HCT116 (cell line): ENCODE results near the gene AFAP1. TPM values are rescaled to one million over a fixed set of nuclear protein-coding genes. Genes with fewer than 3 reads are reported as not detected.
A peak's percentile ranks its signal among the peaks of the same experiment; 100 is the strongest.

Experiments used
- ATAC-seq: fragments of 200-7000 bp; cut with Tn5 transposase; 2 replicates; pipeline ENCODE4 v1.9.1; 2020; ENCODE audit warnings: mild to moderate bottlenecking, moderate library complexity
- BruUV-seq: library from RNA; stranded (reverse); fragments of 400-500 nt; replicated peaks from 2 replicates; lab custom pipeline; 2021; lab: Mats Ljungman, UMichigan
- CTCF ChIA-PET: fragments of 300-600 bp; sonication (Branson Sonifier 250); formaldehyde crosslinking; loops from one replicate; lab custom pipeline; 2021; ENCODE audit warnings: antibody characterized with exemption; lab: Charles Lee
- POLR2A ChIA-PET: fragments of 300-600, 350-600 bp; sonication (Branson Sonifier 250); formaldehyde crosslinking; loops from one replicate; lab custom pipeline; 2021; ENCODE audit warnings: antibody characterized with exemption; lab: Charles Lee
- RAD21 ChIA-PET, 2 experiments: fragments of 300-600 bp; sonication (Branson Sonifier 250); formaldehyde crosslinking; loops; one replicate each; lab custom pipeline; 2023; ENCODE audit warnings: low total read pairs in 2 of 2; ENCODE audit not compliant: uncharacterized antibody in 2 of 2, unreplicated experiment in 2 of 2, low non-redundant PET in 1 of 2; lab: Charles Lee
- DNase-seq: peaks from one replicate; pipeline ENCODE4 v3.0.0-alpha.2; 2010; ENCODE audit warnings: low read depth, low spot score
- H2AFZ ChIP-seq: fragments of 200-600 bp; shearing (Covaris generic), sonication (generic); 2 replicates; pipeline ENCODE4 v1.6.1; 2017; ENCODE audit warnings: low read depth, mixed run types, mixed read lengths, antibody characterized with exemption, low read length; ENCODE audit not compliant: poor library complexity, severe bottlenecking
- H3K27ac ChIP-seq: 2 replicates; pipeline ENCODE4 v1.5.1; 2012; ENCODE audit warnings: low read depth, low read length
- H3K27me3 ChIP-seq: fragments of 200-600 bp; sonication (generic); 2 replicates; pipeline ENCODE4 v1.6.1; 2016; ENCODE audit warnings: mixed run types, low read length, mixed read lengths; ENCODE audit not compliant: insufficient read depth
- H3K36me3 ChIP-seq, 2 experiments: fragments of 200-500 bp in 1 of 2; fragments of 200-600 bp in 1 of 2; sonication (Bioruptor generic) in 1 of 2; sonication (generic) in 1 of 2; 2 replicates each; pipeline versions ENCODE4 v1.5.1 to v1.6.1; 2014 to 2016; ENCODE audit warnings: low read length in 2 of 2, inconsistent platforms in 1 of 2, mixed read lengths in 1 of 2, mixed run types in 1 of 2; ENCODE audit not compliant: insufficient read depth in 2 of 2, control insufficient read depth in 1 of 2
- H3K4me1 ChIP-seq, 2 experiments: fragments of 200-600 bp in 1 of 2; sonication (generic) in 1 of 2; 2 replicates each; pipeline versions ENCODE4 v1.5.1 to v1.6.1; 2012 to 2017; ENCODE audit warnings: low read length in 2 of 2, inconsistent platforms in 1 of 2, mild to moderate bottlenecking in 1 of 2, mixed read lengths in 1 of 2, mixed run types in 1 of 2, moderate library complexity in 1 of 2; ENCODE audit not compliant: insufficient read depth in 2 of 2, control insufficient read depth in 1 of 2
- H3K4me2 ChIP-seq: fragments of 200-600 bp; sonication (generic); 2 replicates; pipeline ENCODE4 v1.6.1; 2017; ENCODE audit warnings: mixed run types, low read length, mixed read lengths
- H3K4me3 ChIP-seq, 2 experiments: fragments of 200-600 bp in 1 of 2; sonication (generic) in 1 of 2; replicated peaks in 1 of 2; 2 replicates each; pipeline ENCODE4 v1.5.1; 2011 to 2016; ENCODE audit warnings: low read length in 2 of 2, control low read depth in 1 of 2, low read depth in 1 of 2, mild to moderate bottlenecking in 1 of 2, mixed read lengths in 1 of 2, mixed run types in 1 of 2
- H3K79me2 ChIP-seq: fragments of 200-600 bp; sonication (generic); 2 replicates; pipeline ENCODE4 v1.6.1; 2017; ENCODE audit warnings: mild to moderate bottlenecking, mixed run types, low read length, moderate library complexity, mixed read lengths; ENCODE audit not compliant: insufficient read depth
- H3K9ac ChIP-seq: fragments of 200-600 bp; sonication (generic); 2 replicates; pipeline ENCODE4 v1.6.1; 2016; ENCODE audit warnings: low read length, mixed read lengths
- H3K9me2 ChIP-seq: fragments of 200-600 bp; sonication (generic), shearing (Covaris generic); 2 replicates; pipeline ENCODE4 v1.6.1; 2017; ENCODE audit warnings: mixed run types, mild to moderate bottlenecking, moderate library complexity; ENCODE audit not compliant: insufficient read depth
- H3K9me3 ChIP-seq, 2 experiments: fragments of 200-500 bp in 1 of 2; fragments of 200-600 bp in 1 of 2; sonication (Bioruptor generic) in 1 of 2; sonication (generic) in 1 of 2; 2 replicates each; pipeline ENCODE4 v1.6.1; 2014 to 2017; ENCODE audit warnings: low read length in 2 of 2, mixed read lengths in 2 of 2, inconsistent platforms in 1 of 2, low read depth in 1 of 2, mild to moderate bottlenecking in 1 of 2, mixed run types in 1 of 2, moderate library complexity in 1 of 2; ENCODE audit not compliant: control insufficient read depth in 1 of 2, insufficient read depth in 1 of 2
- H4K20me1 ChIP-seq: fragments of 200-600 bp; sonication (generic), shearing (Covaris generic); 2 replicates; pipeline ENCODE4 v1.6.1; 2017; ENCODE audit warnings: mixed run types, mild to moderate bottlenecking, moderate library complexity; ENCODE audit not compliant: insufficient read depth
- CEBPB ChIP-seq: IDR thresholded peaks from 2 replicates; pipeline ENCODE4 v1.6.1; 2012; ENCODE audit warnings: low read depth
- CTCF ChIP-seq, 3 experiments: fragments of 200-600 bp in 1 of 3; sonication (generic) in 1 of 3; IDR thresholded peaks in 2 of 3; conservative IDR thresholded peaks in 1 of 3; 2 replicates each; pipeline ENCODE4 v1.5.1; 2012 to 2017; ENCODE audit warnings: low read depth in 2 of 3, low read length in 2 of 3, antibody characterized with exemption in 1 of 3, borderline replicate concordance in 1 of 3, control low read depth in 1 of 3, mild to moderate bottlenecking in 1 of 3, mixed read lengths in 1 of 3, mixed run types in 1 of 3, moderate library complexity in 1 of 3; ENCODE audit not compliant: insufficient read depth in 1 of 3
- EGR1 ChIP-seq: IDR thresholded peaks from 2 replicates; pipeline ENCODE4 v1.6.1; 2012; ENCODE audit warnings: low read depth
- ELF1 ChIP-seq: IDR thresholded peaks from 2 replicates; pipeline ENCODE4 v1.6.1; 2012; ENCODE audit warnings: low read depth, borderline replicate concordance
- EZH2 ChIP-seq: fragments of 200-600 bp; sonication (generic); IDR thresholded peaks from 2 replicates; pipeline ENCODE4 v1.6.1; 2017; ENCODE audit warnings: antibody characterized with exemption, mixed run types
- FOSL1 ChIP-seq: IDR thresholded peaks from 2 replicates; pipeline ENCODE4 v1.6.1; 2012; ENCODE audit warnings: low read depth
- JUND ChIP-seq: IDR thresholded peaks from 2 replicates; pipeline ENCODE4 v1.6.1; 2012
- POLR2AphosphoS5 ChIP-seq: IDR thresholded peaks from 2 replicates; pipeline ENCODE4 v1.6.1; 2011; ENCODE audit warnings: mild to moderate bottlenecking, low read depth, low read length, moderate library complexity
- RAD21 ChIP-seq: IDR thresholded peaks from 2 replicates; pipeline ENCODE4 v1.6.1; 2012; ENCODE audit warnings: low read depth, mild to moderate bottlenecking
- REST ChIP-seq: IDR thresholded peaks from 2 replicates; pipeline ENCODE4 v1.6.1; 2012; ENCODE audit warnings: low read depth
- SIN3A ChIP-seq: IDR thresholded peaks from 2 replicates; pipeline ENCODE4 v1.6.1; 2012; ENCODE audit warnings: low read depth
- TCF7L2 ChIP-seq: IDR thresholded peaks from 2 replicates; pipeline ENCODE4 v1.7.0; 2011; ENCODE audit warnings: borderline replicate concordance, inconsistent platforms; ENCODE audit not compliant: insufficient read depth, insufficient read length; ENCODE audit errors: extremely low read depth
- YY1 ChIP-seq: IDR thresholded peaks from 2 replicates; pipeline ENCODE4 v1.6.1; 2011; ENCODE audit warnings: low read length, low read depth, moderate library complexity, mild to moderate bottlenecking; ENCODE audit not compliant: insufficient replicate concordance; ENCODE audit errors: extremely low read depth
- ZNF274 ChIP-seq: fragments of 200-500 bp; sonication (Bioruptor generic); IDR thresholded peaks from 2 replicates; pipeline ENCODE4 v1.6.1; 2014; ENCODE audit warnings: mild to moderate bottlenecking, low read depth, low read length, inconsistent platforms
- intact Hi-C: fragments of 100-400 bp; cut with micrococcal nuclease; formaldehyde crosslinking; loops from 2 replicates; pipeline ENCODE4 v1.10.0; 2022
- total RNA-seq: library from RNA; stranded (reverse); gene quantifications from one replicate; pipeline ENCODE4 v1.2.1, GENCODE V29; 2021; ENCODE audit not compliant: unreplicated experiment
- TF ChIP-seq, protein P1 (sequence below): IDR thresholded peaks from 2 replicates; pipeline ENCODE4 v1.6.1; 2012

AFAP1 gene
- total RNA-seq, 1 experiment from 2014 or later, result 19.4 TPM

DNA sequence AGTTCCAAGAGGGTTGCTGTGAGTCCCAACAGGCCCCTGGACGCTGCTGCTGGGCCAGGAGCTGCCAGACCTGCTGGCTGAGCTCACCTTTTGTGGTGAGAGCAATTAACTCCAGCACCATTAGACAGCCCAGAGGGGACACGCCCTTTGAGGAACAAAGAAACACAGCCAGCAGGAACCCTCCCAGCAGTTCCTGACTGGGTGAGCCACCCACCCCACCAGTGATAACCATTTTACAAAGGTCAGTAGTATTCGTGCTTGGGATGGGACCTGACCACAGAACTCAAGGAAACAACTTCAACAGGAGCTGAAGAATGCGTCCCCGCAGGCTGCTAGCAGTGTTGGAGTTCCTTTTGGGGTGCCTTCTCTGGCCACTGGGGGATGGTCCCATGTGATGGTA is 38.8 kb upstream of the AFAP1 start:
- Histone ChIP-seq H4K20me1 (no peaks in the 10 kb centered on the region), H3K4me2 (peak overlapping the region; percentile 52), H3K9ac (no peak overlapping the region), H2AFZ (no peak overlapping the region), H3K9me3 (no peaks in the 10 kb centered on the region), H3K79me2 (no peaks in the 10 kb centered on the region), H3K4me1 (peaks cover 24 to 33% of the 10 kb centered on the region in 2 experiments), H3K36me3 (no peaks in the 10 kb centered on the region)
- CTCF ChIA-PET, result interaction anchor here (0.8 to 1.4 kb wide), 4 partner anchors 9 to 176 kb away, joined by 3 to 6 read pairs (median 4); no protein-coding TSS in a partner anchor
- intact Hi-C loops, result no loop called here
- no TSS peak for BruUV-seq
- TF ChIP-seq YY1 (peak; percentile 42), POLR2AphosphoS5 (peak; percentile 53; the same call in 1 of the 2 replicates), CEBPB (no peak)
- TF ChIP-seq, all 23 proteins: peak for 2
- DNase-seq (peak; percentile 47), ATAC-seq (peak; percentile 88)
- Histone ChIP-seq H3K4me3 (peak overlapping the region in 1 of 2 experiments; percentile 15; a peak in 1 of 4 replicates), H3K9me2 (no peaks in the 10 kb centered on the region), H3K27me3 (no peaks in the 10 kb centered on the region), H3K27ac (peak overlapping the region; percentile 6; the same call in 1 of the 2 replicates)
- POLR2A ChIA-PET, result interaction anchor here (0.6 kb wide), 1 partner anchor 145 kb away, joined by 3 read pairs; no protein-coding TSS in a partner anchor
- RAD21 ChIA-PET, result no interaction called here

- Histone ChIP-seq H3K4me3 (no peak overlapping the region), H3K36me3 (no peaks in the 10 kb centered on the region), H3K4me1 (peaks cover 41 to 51% of the 10 kb centered on the region in 2 experiments), H2AFZ (no peak overlapping the region), H3K79me2 (no peaks in the 10 kb centered on the region), H3K9me2 (no peaks in the 10 kb centered on the region), H3K27me3 (no peaks in the 10 kb centered on the region), H3K9ac (no peak overlapping the region), H4K20me1 (no peaks in the 10 kb centered on the region), H3K27ac (no peak overlapping the region), H3K9me3 (no peaks in the 10 kb centered on the region), H3K4me2 (no peak overlapping the region)
- ChIA-PET CTCF (no interaction called here), POLR2A (no interaction called here), RAD21 (no interaction called here)
- intact Hi-C loops, result no loop called here
- ATAC-seq (no peak), DNase-seq (no peak)
- no TSS peak for BruUV-seq
- no peak for TF ChIP-seq TCF7L2
- TF ChIP-seq ELF1, result no peak
- TF ChIP-seq CTCF (IDR thresholded peaks at IDR 0.05 in 2 of 3, conservative IDR thresholded peaks at IDR 0.05 in 1 of 3; ENCODE audit: borderline replicate concordance in 1 of 3, insufficient read depth in 1 of 3, low read depth in 2 of 3, low read length in 2 of 3), result no peak
- TF ChIP-seq SIN3A, result no peak
- TF ChIP-seq ZNF274, result no peak
- TF ChIP-seq REST, result no peak
- TF ChIP-seq EGR1, result no peak
- no peak for TF ChIP-seq CEBPB
- no peak for TF ChIP-seq FOSL1
- TF ChIP-seq EZH2, result no peak
- no peak for TF ChIP-seq YY1
- TF ChIP-seq, protein P1, sequence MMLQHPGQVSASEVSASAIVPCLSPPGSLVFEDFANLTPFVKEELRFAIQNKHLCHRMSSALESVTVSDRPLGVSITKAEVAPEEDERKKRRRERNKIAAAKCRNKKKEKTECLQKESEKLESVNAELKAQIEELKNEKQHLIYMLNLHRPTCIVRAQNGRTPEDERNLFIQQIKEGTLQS, result no peak
- TF ChIP-seq JUND, result no peak
- no peak for TF ChIP-seq RAD21
Observed at GRCh38 chr4:7976634-7977033, 37.0 kb upstream of the AFAP1 start.
